UCSD-AML1 (cell line): ENCODE measurements around the gene ATG4A.

Experiments used
- DNase-seq: peaks from one replicate; lab custom pipeline; 2025; ENCODE audit not compliant: unreplicated experiment; lab: John Stamatoyannopoulos, UW

ATG4A gene

DNA sequence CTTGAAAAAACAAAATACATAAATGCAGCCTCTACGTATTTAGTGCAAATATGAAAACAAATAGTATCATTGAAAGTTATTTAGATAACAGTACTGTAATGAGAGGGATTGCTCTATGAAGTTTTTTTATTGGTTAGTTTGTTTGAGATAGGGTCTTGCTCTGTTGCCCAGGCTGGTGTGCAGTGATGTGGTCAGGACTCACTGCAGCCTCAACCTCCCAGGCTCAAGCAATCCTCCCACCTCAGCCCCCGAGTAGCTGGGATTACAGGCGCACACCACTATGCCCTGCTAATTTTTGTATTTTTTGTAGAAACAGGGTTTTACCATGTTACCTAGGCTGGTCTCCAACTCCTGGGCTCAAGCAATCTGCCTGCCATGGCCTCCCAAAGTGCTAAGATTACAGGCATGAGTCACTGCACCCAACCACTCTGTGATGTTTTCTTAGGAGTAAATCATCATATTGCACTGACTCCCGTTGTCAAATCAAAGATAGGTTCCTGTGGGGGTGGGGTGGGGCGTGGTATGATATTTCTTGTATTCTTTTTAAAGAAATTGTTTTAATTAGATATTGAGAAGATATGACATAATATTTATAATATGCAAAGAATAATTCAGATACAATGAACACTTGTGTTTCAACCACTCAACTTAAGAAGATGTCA lies 75.8 kb downstream of the ATG4A start:
- no peak for DNase-seq

DNA sequence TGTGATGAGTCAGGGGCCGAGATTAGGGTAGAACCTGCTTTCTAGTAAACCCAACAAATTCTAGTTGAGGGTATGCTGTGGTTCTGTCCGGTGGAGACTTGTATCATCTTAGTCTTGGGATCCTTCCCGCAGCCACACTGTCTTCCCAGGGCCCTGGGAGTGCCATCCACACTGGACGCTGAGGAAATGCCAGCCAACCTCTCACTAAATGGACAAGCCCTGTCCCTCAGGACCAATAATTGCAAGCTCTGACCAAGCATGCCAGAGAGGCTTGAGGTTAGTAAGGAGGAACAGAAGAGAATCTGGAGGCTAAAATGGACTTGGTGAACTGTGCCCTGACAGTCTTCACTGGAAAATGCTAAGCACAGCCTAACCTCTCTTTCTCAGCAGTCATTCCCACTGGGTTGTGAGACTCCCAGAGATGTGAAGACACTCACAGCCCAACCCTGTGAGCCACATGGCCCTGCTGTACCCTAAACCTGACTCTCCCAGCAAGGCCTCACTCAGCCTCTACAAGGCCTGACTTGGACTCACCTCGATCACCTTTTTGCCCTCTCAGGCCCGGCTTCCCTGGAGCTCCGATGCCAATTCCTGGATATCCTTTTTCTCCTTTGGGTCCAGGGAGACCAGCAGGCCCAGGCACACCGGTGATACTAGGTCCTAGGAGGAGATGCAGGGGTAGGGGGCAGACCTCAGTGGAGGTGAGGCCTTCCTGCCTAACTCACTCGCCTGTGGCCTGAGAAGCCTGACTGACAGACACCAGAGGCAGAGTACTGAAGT lies 77.6 kb downstream of the ATG4A start:
- DNase-seq = no peak

DNA sequence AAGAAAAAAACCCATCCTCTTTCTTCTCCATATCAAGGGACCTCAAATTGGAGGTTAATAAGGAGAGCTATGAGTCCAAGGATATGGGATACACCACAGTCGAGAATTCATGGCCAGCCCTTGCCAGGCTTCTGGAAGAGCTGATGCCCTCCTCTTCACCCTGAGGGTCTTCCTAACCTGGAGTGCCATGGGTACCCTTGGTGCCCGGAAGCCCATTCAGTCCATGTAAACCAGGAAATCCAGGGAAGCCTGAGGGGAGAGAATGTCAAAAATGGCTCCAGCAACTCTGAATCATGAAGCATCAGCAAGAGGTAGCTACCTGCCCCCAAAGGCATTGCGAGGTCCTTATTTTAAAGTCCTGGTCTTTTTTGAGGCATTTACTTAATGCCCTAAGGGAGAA lies 78.2 kb downstream of the ATG4A start:
- no peak for DNase-seq

DNA sequence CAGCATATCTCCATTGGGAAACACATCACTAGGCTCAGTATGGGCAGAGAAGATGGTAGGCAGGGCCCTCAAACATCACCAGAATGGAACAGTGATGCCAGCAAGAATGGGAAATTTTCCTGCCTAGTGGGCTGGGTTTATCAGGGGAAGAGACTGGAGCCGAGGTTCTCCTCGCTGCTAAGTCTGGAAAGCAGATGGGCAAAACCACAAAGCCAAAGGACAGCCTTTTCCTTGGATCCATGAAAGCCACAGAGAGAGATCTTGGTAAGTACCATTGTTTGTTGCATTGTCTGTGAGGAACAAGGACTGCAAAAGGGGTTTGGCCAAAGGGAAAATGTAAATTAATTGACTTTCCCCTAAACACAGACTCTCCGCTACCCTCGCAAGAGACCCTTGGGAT lies 80.1 kb downstream of the ATG4A start:
- DNase-seq = no peak

DNA sequence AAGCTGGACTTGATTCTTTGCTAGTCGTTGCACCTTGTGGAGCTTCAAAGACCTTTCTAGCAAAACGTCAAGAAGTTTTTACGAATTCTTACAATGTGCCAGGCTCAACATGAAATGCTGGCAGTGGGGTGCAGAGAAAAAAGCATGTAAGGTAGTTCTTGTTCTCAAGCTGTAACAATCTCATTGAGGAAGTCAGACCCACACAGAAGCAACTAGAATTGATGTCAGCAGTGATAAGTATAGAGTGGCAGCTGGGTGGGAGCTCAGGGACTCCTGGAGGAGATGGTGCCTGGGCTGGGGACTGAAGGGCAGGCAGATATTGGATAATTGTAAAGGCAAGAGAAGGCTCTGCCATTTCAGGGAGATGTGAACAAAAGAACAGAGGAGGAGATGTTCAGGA lies 82.3 kb downstream of the ATG4A start:
- no peak for DNase-seq

DNA sequence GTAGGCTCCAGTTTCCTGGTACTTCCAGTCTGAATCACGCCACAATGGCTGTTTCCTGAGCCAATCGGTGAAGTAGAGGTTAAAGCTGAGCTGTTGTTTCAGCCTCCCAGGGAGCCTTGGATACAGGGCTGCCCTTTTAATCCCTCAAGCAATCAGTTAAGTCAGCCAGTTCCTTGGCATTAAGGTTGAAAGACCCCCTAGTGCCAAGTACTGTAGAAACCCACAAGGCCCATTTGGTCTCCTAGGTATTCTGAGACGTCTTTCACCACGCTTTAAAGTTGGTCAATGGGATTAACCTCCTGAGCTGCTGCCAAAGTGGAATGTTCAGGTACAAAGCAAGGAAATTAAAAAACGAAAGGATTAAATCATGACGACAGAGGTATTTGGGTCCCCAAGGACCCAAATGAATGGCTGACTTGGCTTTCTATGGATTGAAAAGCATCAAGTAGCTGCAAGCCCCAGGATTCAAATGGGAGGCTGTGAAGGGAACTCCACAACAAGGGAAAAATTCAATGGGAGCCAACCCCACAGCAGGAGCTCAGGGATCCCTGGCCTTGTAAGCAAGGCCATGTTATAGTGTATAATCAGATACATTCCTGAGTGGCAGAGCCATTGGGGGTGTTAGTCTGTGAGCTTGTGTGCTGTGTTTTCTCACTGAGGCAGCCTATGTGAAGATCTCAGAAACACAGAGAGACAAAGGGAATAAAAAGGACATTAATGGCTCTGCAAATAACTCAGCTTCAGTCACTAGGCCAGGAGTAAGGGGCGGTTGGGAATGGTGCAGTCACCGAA lies 86.0 kb downstream of the ATG4A start:
- no peak for DNase-seq

DNA sequence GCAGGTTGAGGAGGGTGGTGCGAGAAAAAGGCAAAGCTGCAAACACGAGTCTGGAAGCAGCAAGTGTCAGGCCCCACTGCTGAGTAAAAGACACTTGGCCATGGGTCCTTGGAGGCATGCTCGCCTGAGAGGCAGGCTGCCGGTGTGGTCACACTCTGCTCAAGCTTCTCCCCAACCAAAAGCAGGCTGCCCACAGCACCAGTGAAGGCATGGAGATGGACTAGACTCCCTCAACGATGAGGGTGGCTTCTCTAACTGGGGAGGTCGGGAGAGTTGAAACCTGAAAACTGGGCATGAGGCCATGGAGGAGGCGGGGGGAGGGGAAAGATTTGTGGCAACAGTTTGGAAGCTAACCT lies 86.5 kb downstream of the ATG4A start:
- no peak for DNase-seq

DNA sequence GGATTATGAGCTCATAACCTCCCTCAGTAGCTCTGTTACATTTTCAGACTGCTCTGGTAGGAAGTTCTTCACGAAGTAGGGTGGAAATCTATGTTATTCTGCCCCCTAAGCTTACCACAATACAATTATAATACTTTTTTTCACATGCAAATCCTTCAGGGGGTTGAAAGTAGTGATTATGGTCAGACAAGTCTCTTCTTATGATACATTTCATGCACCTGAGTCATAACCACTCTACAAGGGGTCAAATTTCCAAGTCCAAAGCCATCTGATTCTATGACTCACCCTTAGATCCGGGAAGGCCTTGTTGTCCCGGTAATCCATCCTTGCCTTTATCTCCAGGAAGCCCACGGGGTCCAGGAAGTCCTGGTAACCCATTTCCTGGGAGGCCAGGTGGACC lies 95.2 kb downstream of the ATG4A start:
- no peak for DNase-seq

DNA sequence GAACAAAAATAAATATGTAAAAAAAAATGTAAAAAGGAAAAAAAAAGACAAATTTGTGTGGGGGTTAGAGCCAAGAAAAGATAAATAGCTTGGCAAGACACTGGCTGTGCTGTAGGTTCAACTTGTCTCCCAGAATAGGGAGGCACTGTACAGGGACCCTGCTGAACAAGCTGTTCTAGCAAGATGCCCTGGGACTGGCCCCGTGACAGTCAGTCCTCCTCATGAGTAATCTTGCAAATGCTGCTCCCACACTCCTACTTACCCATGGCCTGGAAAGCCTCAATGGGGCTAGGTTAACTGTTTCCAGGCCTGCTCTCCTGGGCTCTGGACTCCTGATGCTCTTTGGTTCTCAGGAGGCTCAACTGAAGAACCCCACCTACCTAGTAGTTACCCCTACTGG lies 106.8 kb downstream of the ATG4A start:
- DNase-seq = no peak

DNA sequence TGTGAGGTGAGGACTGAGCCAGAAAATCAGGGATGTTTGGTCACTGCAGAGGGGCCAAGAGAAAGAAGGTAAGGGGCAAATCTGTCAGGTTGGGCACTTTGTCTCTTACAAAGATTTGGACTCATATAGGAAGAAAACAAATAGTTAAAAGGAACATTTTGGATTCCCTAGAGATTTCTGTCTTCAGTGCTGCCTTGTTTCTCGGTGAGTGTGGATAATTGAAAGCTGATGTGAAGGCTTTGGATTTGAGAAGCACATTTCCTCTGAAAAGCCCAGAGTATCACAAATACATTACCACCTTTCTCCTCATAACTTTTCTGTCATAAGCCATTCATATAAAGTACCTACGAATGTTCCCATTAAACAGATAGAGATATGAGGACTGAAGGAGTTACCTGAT lies 107.5 kb downstream of the ATG4A start:
- DNase-seq = no peak

DNA sequence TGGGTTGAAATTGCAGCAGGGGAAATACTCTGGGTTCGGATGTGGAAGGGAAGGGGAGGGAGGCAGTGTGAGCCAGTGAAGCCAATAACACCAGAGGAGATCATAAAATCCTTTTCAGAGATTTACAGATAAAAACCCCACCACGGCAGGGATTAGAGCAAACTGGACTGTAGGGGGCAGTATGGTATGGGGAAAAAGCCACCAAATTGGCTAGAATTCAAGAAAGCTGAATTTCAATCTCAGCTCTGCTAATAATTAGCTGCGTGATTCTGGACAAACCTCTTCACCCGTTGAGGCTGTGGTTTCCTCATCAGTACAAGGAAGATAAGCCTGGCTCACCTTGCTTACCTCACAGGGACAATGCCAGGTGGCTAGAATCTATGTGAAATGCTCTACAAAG lies 108.1 kb downstream of the ATG4A start:
- DNase-seq = no peak

DNA sequence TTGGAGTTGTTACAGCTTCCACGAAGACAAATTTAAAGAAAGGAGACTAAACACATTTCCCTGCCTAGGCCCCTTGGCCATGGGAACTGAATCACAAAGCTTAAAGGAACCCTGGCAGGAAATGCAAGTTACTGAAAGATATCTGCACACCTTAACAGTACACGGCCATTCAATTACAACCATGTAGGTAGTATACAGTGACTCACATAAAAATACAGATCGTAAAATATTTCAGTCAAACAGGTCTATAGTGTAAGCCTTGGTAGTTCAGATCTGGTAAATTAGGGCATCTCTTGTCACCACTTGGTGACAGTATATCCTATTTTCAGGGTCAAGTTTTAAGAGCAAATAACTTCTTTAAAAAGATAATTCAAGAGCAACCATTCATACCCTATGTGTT lies 112.0 kb downstream of the ATG4A start:
- DNase-seq = no peak
